ENCODE data around the gene MRPL36.
A peak's percentile ranks its signal among the peaks of the same experiment; 100 is the strongest.
"Not testable (repeated sequence)": the region's sequence is repeated elsewhere in the genome, so short reads cannot be mapped to it uniquely, and the experiment has no call there.

Gene MRPL36

GRCh38 chr5:1799602-1800471 is at the start of gene MRPL36:
Gene MRPL36, minus strand, starts transcription at chr5:1799837. Its CDS starts 902 bp downstream, at chr5:1798935.
- peak; percentile 88 to 98 for DNase-seq

GRCh38 chr5:1847611-1848010 is 48.0 kb upstream of the MRPL36 start:
- DNase-seq: no peak

DNA sequence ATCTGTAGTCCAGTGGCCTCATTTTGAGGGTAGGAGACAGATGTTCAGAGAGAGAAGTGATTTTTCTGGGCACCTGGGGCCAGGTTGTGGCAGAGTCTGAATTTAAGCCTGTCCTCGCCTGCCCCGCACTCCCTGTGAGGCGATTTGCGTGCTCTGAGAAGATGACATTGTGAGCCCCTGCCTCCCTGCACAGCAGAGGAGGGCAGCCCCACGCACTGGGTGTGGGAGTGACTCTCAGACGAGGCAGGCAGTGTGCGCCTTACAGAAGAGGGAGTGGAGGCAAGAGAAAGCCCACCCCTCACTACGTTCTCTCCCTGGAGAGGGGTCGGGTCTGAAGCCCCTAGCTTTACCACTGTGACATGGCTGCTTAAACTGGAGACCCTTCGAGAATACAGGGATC is 47.4 kb upstream of the MRPL36 start:
- DNase-seq: no peak

DNA sequence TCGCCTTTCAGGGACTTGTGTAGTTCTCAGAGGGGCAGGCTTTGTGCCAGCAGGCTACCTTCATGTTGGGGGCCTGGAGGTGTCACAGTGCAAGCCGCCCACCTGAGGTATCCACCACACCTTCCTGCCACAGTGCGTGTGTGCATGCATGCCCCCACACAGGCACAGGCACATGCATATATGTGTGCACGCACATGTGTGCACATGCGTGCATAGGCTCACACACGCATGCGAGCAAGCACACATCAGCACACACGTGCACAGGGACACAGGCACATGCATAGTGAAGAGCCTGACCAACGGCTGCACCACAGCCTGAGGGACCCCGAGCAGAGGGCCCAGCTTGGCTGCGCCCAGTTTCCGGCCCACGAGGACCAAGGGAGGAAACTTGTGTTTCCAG is 46.9 kb upstream of the MRPL36 start:
- no peak for DNase-seq

- DNase-seq: no peak
Observed at GRCh38 chr5:1845696-1846095, 46.1 kb upstream of the MRPL36 start.

DNA sequence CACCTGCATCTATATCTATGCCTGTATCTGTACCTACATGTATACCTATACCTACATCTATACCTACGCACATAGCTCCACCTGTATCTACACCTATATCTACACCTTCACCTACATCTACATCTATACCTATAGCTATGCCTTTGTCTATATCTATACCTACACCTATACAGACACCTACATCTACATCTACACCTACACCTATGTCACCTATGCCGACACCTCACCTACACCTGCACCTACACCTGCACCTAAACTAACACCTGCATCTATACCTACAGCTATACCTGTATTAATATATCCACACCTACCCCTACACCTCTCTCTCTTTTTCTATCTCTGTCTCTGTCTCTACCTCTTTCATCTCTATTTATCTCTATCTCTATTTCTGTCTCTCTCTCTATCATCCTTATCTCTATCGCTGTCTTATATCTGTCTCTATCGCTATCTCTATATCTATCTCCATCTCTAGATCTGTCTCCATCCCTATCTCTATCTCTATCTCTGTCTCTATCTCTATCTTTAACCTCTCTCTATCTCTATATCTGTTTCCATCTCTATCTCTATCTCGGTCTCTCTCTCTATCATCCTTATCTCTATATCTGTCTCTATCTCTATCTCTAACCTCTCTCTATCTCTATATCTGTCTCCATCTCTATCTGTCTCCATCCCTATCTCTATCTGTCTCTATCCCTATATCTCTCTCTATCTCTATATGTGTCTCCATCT is 45.2 kb upstream of the MRPL36 start:
- DNase-seq: no peak

DNA sequence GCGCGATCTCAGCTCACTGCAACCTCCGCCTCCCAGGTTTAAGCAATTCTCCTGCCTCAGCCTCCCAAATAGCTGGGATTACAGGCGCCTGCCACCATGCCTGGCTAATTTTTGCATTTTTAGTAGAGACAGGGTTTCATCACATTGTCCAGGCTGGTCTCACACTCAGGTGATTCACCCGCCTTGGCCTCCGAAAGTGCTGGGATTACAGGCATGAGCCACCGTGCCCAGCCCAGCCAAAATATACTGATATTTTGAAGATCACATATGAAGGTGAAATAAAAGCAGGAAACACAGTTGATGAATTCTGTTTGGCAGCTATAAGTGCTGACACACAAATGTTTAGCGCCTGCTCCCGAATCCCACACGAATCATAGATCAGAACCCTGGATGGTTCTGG is 44.1 kb upstream of the MRPL36 start:
- DNase-seq: not testable (repeated sequence)

GRCh38 chr5:1842004-1842819 is 42.6 kb upstream of the MRPL36 start:
- no peak for DNase-seq

DNA sequence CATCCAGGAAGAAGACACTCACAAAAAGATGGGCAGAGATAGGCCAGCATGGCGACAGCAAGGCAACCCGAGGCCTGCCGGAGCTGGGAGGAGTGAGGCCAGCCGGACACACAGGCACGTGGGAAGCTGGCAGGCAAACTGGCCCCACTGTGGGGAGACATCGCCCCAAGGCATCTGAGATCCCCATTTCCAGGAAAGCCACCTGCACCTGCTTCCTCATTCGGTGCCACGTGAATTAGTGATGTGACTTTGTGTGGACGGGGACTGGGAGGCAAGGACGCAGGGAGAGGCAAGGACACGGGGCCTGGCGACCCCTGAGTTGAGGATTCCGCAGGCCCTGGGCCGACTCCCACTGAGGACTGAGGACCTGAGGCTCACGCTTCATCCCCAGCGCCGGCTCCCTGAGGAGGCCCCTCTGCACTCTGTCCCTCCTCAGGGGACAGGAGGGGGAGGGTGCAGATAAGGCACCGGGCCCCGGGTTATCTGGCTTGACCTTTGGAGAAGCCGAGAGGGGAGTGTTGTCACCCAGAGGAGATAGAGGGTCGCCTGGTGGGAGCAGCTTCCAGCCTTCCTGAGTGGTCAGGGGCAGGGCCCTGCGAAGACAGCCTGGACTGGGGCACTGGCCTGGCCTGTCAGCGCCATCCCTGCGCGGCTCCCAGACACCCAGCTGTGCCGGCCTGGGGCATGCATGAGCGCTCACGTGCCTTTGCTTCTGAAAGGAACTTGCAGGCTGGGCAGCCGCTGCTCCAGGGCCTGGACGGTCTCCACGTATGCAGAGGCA is 41.3 kb upstream of the MRPL36 start:
- DNase-seq: no peak

GRCh38 chr5:1840071-1840547 is 40.5 kb upstream of the MRPL36 start:
- no peak for DNase-seq

DNA sequence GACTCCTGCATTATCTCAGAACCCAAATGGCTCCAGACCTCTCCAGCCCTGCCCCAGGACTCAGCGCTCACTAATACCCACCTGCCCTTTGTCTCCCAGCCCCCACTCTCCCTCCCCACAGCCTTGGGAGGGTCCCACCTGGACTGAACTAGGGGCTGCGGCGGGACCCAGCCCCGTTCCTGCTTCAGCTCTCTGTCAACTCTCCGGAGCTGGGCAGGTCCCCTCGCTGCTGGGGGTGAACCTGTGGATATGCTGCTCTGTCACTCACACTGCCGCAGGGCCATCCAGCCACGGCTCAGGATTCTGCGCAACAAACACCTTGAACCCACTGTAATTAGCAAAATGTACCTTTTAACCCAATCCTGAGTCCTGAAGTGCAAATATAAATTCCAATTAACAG is 38.4 kb upstream of the MRPL36 start:
- no peak for DNase-seq

- DNase-seq: no peak
Observed at GRCh38 chr5:1836891-1837880, 37.5 kb upstream of the MRPL36 start.

GRCh38 chr5:1836176-1836890 is 36.7 kb upstream of the MRPL36 start:
- DNase-seq: no peak

GRCh38 chr5:1835431-1835830 is 35.8 kb upstream of the MRPL36 start:
- DNase-seq: no peak

DNA sequence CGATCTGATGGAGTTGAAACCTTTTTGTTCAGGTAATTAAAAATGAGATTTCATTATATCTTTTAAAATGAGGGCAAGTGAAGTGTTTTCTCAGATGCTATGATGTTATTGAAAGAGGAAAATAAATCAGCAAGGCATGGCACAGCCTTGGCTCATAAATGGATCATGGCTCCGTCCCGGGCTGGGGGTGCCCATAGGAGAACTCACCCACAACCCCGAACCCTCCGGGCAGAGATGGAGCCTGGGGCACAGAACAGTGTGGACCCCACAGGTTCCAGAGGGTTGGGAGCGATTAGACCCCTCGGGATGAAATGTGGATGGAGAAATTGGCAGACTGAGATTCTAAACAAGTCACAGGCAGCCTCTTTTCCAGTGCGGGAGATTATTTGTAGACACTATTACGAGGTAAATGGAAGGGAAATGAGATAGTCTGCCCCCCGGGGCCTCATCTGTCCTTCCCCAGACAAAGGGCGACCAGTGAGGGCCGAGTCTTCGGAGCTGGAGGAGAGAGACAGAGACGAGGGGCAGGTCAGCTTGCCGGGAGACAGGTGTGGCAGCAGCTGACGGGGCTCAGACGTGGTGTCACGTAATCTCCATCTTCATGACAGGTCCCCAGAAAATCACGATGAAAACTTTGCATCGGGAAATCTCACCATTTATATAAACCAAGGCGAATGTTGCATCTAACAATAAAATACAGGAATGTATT is 35.2 kb upstream of the MRPL36 start:
- no peak for DNase-seq

DNA sequence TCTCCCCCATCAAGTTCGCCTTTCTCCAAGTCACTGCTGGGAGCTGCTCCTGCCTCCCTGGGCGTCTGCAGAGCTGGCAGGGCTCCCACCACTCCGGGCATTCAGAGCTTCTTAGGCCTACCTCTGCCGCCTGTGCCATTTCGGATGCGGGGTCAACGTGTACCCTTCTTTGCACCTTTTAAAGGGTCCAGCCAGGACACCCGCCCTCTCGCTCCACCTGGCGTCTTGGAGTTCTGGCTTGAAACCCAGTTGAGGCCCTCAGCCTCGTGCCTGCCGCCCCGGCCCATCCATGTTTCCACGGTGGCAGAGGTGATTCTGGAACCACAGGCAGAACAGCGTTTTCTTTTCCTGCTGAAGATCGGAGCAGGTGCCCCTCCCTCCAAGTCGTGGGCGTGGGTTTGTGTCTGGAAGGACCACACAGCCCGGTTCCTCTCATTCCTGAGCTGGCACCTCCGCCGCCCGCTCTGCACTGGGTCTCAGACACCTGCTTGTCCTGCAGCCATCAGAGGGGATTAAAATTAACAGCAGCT is 34.5 kb upstream of the MRPL36 start:
- DNase-seq: no peak

DNA sequence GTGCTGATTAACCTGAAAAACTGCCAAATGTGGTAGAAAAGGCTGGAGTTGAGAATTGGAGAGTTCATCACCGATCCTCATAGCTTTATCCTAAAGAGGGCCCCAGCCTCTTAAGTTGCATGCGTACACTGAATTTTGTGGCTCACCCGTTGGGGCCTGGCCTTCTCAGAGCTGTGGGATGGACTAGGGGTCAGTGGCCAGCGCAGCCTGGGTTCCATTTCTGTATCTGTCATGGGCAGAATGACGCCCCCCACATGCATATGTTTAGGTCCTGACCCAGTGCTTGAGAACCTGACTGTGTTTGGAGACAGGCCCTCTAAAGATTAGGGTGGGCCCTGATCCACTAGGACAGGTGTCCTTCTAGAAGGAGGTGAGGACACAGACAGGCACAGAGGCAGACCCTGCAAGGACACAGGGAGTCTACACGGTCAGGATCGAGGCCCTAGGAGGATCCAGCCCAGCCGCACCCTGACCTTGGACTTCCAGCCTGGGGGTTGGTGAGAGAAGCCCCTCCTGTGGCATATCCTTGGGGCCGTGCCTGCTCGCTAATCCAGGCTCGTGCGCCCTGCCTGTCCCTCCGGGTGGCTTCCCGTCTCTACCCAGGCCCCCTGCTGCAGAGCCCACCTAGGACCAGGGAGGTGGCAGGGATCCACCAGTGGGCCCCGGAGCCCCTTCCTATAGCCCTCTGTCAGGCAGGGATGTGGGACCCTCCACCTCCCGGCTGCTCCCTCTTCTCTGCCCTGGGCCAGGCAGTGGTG is 33.8 kb upstream of the MRPL36 start:
- DNase-seq: no peak

DNA sequence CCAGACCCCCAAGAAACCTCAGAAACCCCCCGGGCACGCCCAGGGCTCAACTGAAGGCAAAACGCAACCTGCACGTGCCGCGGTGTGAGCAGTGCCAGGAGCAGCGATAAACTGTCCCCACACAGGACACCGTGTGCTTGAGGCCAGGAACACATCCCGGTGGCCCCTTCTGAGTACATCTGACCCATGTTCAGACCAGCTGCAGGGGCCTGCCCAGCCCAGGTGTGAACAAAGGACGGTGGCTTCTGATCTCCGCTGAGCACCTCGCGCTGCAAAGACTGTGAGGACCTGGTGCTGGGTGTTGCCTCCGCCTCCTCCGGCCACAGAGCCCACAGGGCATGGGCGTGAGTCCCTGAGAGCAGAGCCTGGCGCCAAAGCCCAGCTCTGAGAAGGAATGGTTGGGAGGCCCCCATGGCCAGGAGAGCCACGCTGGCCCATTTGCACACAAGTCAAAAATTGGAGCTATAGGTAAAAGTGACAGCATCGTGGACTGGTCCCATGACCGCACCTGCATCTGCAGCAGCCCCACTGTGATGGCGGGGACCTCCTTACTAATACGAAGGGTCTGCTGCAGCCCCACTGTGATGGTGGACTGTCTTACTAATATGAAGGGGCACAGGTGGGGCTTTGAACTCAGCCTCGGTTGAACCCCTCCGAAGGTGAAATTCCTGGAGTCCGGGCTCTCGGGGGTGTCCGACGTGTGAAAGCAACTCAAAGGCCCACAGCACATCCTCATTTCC is 33.0 kb upstream of the MRPL36 start:
- no peak for DNase-seq
